GM12873 (cell line): Measurements from ENCODE around the gene MFNG.

ENCODE experiments used
- TF ChIP-seq, protein P1 (sequence below): IDR thresholded peaks from 2 replicates; pipeline ENCODE4 v1.5.1; 2012; ENCODE audit warnings: low read depth, mild to moderate bottlenecking, moderate library complexity, low read length, control low read depth; ENCODE audit not compliant: insufficient read depth; ENCODE audit errors: missing control alignments

Gene MFNG

DNA sequence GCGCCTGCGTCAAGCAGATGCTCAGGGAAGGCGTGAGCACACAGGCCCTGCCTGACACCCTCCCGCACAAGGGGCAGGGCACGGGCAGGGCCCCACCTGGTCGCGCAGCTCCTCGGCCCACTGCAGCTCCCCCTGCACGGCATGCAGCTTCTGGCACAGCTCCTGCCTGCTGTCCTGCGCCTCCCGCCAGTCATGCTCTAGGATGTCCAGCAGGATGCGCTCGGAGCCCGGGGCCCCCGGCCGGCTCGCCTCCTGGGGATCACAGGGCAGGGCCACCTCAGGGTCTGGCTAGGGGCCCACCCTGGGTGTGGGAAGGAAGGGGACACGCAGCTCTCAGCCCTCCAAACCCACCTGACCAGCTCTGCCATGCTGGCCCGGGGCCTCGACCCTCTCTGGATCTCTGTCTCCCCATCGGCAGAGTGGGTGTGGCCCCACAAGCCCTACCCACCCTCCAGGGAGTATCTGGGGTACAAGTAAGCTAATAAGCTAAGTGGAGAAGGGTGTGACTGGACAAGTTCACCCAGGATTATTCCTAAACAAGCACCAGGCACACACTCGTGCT, 22.3 kb upstream of the MFNG start:
- TF ChIP-seq, protein P1, sequence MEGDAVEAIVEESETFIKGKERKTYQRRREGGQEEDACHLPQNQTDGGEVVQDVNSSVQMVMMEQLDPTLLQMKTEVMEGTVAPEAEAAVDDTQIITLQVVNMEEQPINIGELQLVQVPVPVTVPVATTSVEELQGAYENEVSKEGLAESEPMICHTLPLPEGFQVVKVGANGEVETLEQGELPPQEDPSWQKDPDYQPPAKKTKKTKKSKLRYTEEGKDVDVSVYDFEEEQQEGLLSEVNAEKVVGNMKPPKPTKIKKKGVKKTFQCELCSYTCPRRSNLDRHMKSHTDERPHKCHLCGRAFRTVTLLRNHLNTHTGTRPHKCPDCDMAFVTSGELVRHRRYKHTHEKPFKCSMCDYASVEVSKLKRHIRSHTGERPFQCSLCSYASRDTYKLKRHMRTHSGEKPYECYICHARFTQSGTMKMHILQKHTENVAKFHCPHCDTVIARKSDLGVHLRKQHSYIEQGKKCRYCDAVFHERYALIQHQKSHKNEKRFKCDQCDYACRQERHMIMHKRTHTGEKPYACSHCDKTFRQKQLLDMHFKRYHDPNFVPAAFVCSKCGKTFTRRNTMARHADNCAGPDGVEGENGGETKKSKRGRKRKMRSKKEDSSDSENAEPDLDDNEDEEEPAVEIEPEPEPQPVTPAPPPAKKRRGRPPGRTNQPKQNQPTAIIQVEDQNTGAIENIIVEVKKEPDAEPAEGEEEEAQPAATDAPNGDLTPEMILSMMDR = no peak

DNA sequence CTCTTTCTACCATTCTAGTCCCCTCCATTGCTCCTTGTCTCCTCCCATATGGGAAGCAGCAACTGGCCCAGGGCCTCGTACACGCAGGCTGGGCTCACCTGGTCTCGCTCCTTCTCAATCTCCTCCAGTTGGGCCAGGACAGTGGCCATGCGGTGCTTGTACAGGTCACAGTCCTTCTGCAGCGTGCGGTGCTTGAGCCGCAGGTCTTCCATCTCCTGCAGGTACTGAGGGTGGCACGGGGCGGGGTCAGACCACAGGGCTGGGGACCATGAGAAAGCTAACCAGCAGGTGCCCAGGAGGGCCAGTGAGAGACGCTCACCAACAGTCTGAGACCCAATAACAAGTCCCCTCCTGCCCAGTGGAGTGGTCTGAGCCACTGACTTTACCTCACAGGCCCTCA, 21.5 kb upstream of the MFNG start:
- TF ChIP-seq, protein P1 = no peak

DNA sequence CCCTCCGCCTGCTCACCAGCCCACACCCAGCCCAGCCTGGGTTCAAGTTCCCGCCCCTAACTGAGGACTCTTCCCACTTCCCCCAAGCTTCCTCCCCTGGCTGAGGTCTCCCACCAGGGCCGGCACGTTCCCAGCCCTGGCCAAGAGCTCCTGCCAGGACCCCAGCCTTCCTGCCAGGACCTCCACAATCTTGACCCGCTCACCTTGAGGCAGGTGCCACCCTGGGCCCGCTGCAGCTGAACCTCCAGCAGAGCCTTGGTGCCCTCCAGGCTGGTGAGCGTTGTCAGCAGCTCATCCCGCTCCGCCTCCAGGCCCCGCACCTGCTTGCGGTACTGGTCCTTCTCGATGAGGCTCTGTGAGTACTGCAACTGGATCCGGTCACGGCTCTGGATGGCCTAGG, 19.8 kb upstream of the MFNG start:
- TF ChIP-seq, protein P1 = no peak

DNA sequence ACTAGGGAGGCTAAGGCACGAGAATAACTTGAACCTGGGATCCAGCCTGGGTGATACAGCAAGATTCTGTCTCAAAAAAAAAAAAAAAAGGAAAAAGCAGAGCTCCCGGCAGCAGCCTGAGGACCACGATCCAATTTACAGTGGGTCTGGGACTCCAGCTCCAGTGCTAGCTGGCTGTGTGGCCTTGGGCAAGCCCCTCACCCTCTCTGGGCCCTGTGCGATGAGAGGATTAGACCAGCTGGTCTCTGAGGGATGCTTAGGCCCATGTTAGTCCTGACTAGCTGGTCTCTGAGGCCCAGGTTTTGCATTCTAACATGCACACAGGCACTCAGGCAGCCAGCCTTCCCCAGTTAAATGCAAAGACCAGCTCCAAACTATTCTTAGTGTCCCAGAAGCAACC, 19.4 kb upstream of the MFNG start:
- TF ChIP-seq, protein P1 = no peak

DNA sequence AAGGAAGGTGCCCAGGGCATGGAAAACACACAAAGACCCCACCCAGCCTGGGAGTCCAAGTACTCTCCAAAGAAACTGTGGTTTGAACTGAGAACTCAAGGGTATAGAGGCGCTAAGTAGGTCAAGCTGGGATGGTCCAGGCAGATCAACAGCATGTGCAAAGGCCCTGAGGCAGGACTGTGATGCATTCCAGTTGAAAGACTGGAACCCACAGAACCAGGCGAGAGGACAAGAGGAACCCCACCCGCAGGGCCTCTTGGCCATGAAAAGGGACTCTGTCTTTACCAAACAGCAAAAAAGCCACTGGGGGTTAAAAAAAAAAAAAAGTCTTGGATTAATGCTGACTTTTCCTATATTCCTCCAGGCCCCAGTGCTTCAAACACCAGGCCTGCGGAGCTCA, 18.8 kb upstream of the MFNG start:
- TF ChIP-seq, protein P1 = no peak

DNA sequence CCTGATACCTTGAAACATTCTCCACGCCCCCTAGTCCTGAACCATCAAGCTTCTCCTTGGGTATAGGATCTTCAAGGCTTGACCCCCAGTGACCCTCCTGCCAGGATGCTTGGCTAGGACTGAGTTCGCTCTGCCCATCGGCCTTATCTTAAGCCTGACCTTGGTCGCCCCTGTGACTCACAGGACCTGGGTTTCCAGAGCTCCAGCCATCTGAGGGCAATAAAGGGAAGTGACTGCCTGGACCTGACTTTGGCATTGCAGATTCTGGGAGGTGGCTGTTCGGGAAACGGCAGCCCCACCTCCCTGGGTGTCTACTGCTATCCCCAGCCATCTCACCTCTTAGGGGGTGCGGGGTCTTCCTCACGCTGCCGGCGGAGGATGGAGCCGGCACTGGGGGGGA, 17.7 kb upstream of the MFNG start:
- TF ChIP-seq, protein P1 = no peak

DNA sequence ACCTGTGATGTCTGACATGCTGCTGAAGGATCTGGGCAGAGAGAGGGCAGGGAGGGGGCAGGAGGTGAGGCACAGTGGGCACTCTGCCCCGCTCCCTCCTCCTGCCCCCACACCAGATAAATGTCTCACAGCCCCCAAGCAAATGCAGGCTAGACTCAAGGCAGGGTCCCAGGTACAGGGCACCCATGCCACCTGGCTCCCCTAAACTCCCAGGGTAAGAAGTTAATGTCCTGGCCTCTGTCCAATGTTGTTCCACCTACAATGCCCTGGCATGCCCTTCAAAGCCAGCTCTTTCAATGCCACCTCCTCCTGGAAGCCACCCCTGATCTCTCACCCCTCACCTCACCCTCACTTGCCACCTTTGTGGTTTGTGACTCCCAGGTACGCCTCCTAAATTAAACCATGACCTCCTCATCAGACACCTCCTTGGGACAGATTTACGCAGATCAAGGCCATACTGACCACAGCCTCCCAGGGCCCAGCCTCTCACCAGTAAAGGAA, 17.0 kb upstream of the MFNG start:
- TF ChIP-seq, protein P1 = no peak
